SW 1271 (cell line): ENCODE results near the gene ACADSB.

Source experiments
- DNase-seq, 2 experiments: peaks; one replicate each; lab custom pipeline; 2025; lab: John Stamatoyannopoulos, UW

The ACADSB gene

GRCh38 chr10:123100030-123100762 is 91.4 kb downstream of the ACADSB start:
- DNase-seq = no peak

- no peak for DNase-seq
These were observed 93.1 kb downstream of the ACADSB start for GRCh38 chr10:123101872-123102271.

DNA sequence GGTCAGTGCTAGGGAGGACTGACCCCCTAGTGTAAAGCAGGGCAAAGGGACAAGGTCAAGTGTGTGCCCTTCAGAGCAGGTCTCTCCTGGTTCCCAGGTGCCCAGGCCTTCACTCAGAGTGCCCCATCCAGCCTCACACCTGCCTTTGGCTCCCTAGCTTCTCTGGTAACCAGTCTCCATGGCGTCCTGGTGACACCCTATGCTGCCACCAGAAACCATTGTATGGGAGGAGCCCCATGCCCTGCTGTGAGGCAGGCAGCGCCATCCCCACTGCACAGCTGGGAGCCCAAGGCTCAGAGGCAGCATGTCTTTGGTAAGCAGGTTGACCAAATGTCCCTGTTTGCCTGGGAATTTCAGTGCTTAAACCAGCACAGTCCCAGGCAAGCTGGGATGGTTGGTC is 93.9 kb downstream of the ACADSB start:
- DNase-seq = no peak

DNA sequence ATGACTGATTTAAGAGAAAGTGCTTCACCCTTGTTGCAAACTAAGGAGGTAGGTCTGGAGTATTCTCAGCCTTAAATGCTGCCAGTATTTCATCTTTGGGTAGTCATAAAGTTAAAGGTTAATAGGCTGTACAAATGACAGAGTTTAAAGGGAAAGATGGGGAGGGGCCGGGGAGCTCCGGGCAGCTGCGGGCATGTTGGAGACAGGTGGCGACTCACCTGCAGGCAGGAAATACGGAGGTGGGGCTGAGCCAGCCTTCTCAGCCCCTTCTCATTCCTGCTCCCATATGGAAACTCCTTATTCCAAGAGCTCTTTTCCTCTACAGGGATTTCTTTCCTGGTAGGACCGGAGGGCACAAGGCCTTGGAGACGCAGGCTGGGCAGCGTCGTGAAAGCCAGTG is 95.1 kb downstream of the ACADSB start:
- DNase-seq = no peak
